PC-3 (cell line): ENCODE results near the gene TLNRD1. TPM values are rescaled to one million over a fixed set of nuclear protein-coding genes. Genes with fewer than 3 reads are reported as not detected.

Source experiments
- ATAC-seq: fragments of 200-7000 bp; cut with Tn5 transposase; 2 replicates; pipeline ENCODE4 v1.9.1; 2020; ENCODE audit warnings: mild to moderate bottlenecking, moderate library complexity
- BruUV-seq: library from RNA; stranded (reverse); fragments of 400-500 nt; replicated peaks from 2 replicates; lab custom pipeline; 2021; lab: Mats Ljungman, UMichigan
- CTCF ChIA-PET: fragments of 300-600 bp; sonication (Branson Sonifier 250); formaldehyde crosslinking; loops from one replicate; lab custom pipeline; 2022; ENCODE audit warnings: antibody characterized with exemption; lab: Charles Lee
- POLR2A ChIA-PET: fragments of 300-600 bp; sonication (Branson Sonifier 250); formaldehyde crosslinking; loops from one replicate; lab custom pipeline; 2022; ENCODE audit warnings: antibody characterized with exemption; ENCODE audit not compliant: unreplicated experiment; lab: Charles Lee
- DNase-seq: peaks from one replicate; pipeline ENCODE4 v3.0.0-alpha.2; 2015
- H2AFZ ChIP-seq: fragments of 300-600 bp; sonication (generic); 2 replicates; pipeline ENCODE4 v1.6.0; 2016; ENCODE audit warnings: antibody characterized with exemption, low read length
- H3F3A ChIP-seq: fragments of 300-600 bp; sonication (generic); one replicate; pipeline ENCODE4 v1.6.0; 2017; ENCODE audit warnings: antibody characterized with exemption, low read length, control low read depth, mild to moderate bottlenecking; ENCODE audit not compliant: unreplicated experiment
- H3K27ac ChIP-seq: fragments of 300-600 bp; sonication (generic); 2 replicates; pipeline ENCODE4 v1.5.1; 2016; ENCODE audit warnings: mild to moderate bottlenecking, low read length
- H3K27me3 ChIP-seq: fragments of 300-600 bp; sonication (generic); 2 replicates; pipeline ENCODE4 v1.6.1; 2016; ENCODE audit warnings: low read length, mixed read lengths
- H3K36me3 ChIP-seq: fragments of 300-600 bp; sonication (generic); 2 replicates; pipeline ENCODE4 v1.6.1; 2016; ENCODE audit warnings: low read depth, mixed run types, low read length, mixed read lengths
- H3K4me1 ChIP-seq: fragments of 300-600 bp; sonication (generic); 2 replicates; pipeline ENCODE4 v1.5.1; 2016; ENCODE audit warnings: low read length; ENCODE audit not compliant: insufficient read depth
- H3K4me2 ChIP-seq: fragments of 300-600 bp; sonication (generic); 2 replicates; pipeline ENCODE4 v1.6.0; 2016; ENCODE audit warnings: low read length
- H3K4me3 ChIP-seq: fragments of 300-600 bp; sonication (generic); 2 replicates; pipeline ENCODE4 v1.5.1; 2016; ENCODE audit warnings: mild to moderate bottlenecking, low read length, mixed read lengths
- H3K79me2 ChIP-seq: fragments of 300-600 bp; sonication (generic); 2 replicates; pipeline ENCODE4 v1.6.1; 2017; ENCODE audit warnings: low read length, mixed read lengths
- H3K9ac ChIP-seq: fragments of 300-600 bp; sonication (generic); 2 replicates; pipeline ENCODE4 v1.6.0; 2016; ENCODE audit warnings: mild to moderate bottlenecking, low read length
- H3K9me2 ChIP-seq: fragments of 300-600 bp; sonication (generic); replicated peaks from 2 replicates; pipeline ENCODE4 v1.6.1; 2016; ENCODE audit warnings: mixed run types, low read length, mixed read lengths
- H3K9me3 ChIP-seq: fragments of 300-600 bp; sonication (generic); 2 replicates; pipeline ENCODE4 v1.6.1; 2016; ENCODE audit warnings: low read length, mixed read lengths
- H4K20me1 ChIP-seq: fragments of 300-600 bp; sonication (generic); 2 replicates; pipeline ENCODE4 v1.6.1; 2016; ENCODE audit warnings: low read length, mixed read lengths
- CTCF ChIP-seq: fragments of 300-600 bp; sonication (generic); conservative IDR thresholded peaks from 2 replicates; pipeline ENCODE4 v1.5.1; 2017; ENCODE audit warnings: antibody characterized with exemption, low read depth, mild to moderate bottlenecking, low read length
- EZH2 ChIP-seq: fragments of 300-600 bp; sonication (generic); IDR thresholded peaks from one replicate; pipeline ENCODE4 v1.6.1; 2017; ENCODE audit warnings: antibody characterized with exemption, mild to moderate bottlenecking, low read length; ENCODE audit not compliant: unreplicated experiment
- EZH2phosphoT487 ChIP-seq: fragments of 300-600 bp; sonication (generic); IDR thresholded peaks from 2 replicates; pipeline ENCODE4 v1.6.1; 2018; ENCODE audit warnings: mild to moderate bottlenecking, antibody characterized with exemption, low read length, borderline replicate concordance
- intact Hi-C: fragments of 100-400 bp; cut with micrococcal nuclease; formaldehyde crosslinking; loops from 2 replicates; pipeline ENCODE4 v1.9.0; 2023
- total RNA-seq: library from RNA; depleted of rRNA; stranded (reverse); fragments of >200 nt; gene quantifications from 2 replicates; pipeline ENCODE4 v1.2.3, GENCODE V29; 2014

The TLNRD1 gene
- total RNA-seq, 1 experiment from 2014 or later = 17.8 TPM

- POLR2A ChIA-PET = no interaction called here
- BruUV-seq = no TSS peak
- peak overlapping the region; percentile 89 for H3K4me3 ChIP-seq
- peak; percentile 54 for ATAC-seq
- peak overlapping the region; percentile 92 for H2AFZ ChIP-seq
- peak; percentile 50 for DNase-seq
- TF ChIP-seq CTCF = no peak
- peak; percentile 61; the same call in 1 of the 2 replicates for TF ChIP-seq EZH2phosphoT487
- no peak for TF ChIP-seq EZH2
- intact Hi-C loops = loop anchor here (10.0 kb wide), 1 partner anchor 263 kb away; no protein-coding TSS in a partner anchor
- H3K36me3 ChIP-seq = no peaks in the 10 kb centered on the region
- H3F3A ChIP-seq = no peaks in the 10 kb centered on the region
- peaks cover 11% of the 10 kb centered on the region; the same call in 1 of the 2 replicates for H4K20me1 ChIP-seq
- H3K9me3 ChIP-seq = no peaks in the 10 kb centered on the region
- H3K9me2 ChIP-seq = no peaks in the 10 kb centered on the region
- no peaks in the 10 kb centered on the region for H3K27me3 ChIP-seq
- peak overlapping the region; percentile 74 for H3K27ac ChIP-seq
- H3K79me2 ChIP-seq = peaks cover 57% of the 10 kb centered on the region
- CTCF ChIA-PET = no interaction called here
- peak overlapping the region; percentile 94 for H3K4me2 ChIP-seq
- H3K4me1 ChIP-seq = peaks cover 41% of the 10 kb centered on the region
- peak overlapping the region; percentile 89 for H3K9ac ChIP-seq
Observed at GRCh38 chr15:81001152-81002008, 657 bp downstream of the TLNRD1 start.

GRCh38 chr15:81002009-81002330, 1.2 kb downstream of the TLNRD1 start:
- Histone ChIP-seq H2AFZ (peak overlapping the region; percentile 49; the same call in 1 of the 2 replicates), H3K79me2 (peaks cover 61% of the 10 kb centered on the region)
- intact Hi-C loops = loop anchor here (10.0 kb wide), 1 partner anchor 263 kb away; no protein-coding TSS in a partner anchor

More at GRCh38 chr15:81002009-81002330, 1.2 kb downstream of the TLNRD1 start:
- Histone ChIP-seq H3K9me3 (no peaks in the 10 kb centered on the region), H3K4me3 (peak overlapping the region; percentile 89), H3K36me3 (no peaks in the 10 kb centered on the region), H3K9ac (peak overlapping the region; percentile 89), H4K20me1 (peaks cover 11% of the 10 kb centered on the region; the same call in 1 of the 2 replicates), H3K9me2 (no peaks in the 10 kb centered on the region), H3K4me1 (peaks cover 41% of the 10 kb centered on the region), H3K4me2 (peak overlapping the region; percentile 94), H3F3A (no peaks in the 10 kb centered on the region), H3K27me3 (no peaks in the 10 kb centered on the region), H3K27ac (no peak overlapping the region)
- DNase-seq (no peak), ATAC-seq (peak; percentile 3)
- TF ChIP-seq EZH2phosphoT487 (no peak), EZH2 (no peak), CTCF (no peak)
- BruUV-seq = no TSS peak
- CTCF ChIA-PET = no interaction called here
- POLR2A ChIA-PET = no interaction called here
